GM12874 (cell line): ENCODE results near the gene MID2.

Experiments used
- CTCF ChIP-seq: IDR thresholded peaks from 2 replicates; pipeline ENCODE4 v1.5.1; 2011; ENCODE audit warnings: low read depth, mild to moderate bottlenecking, control low read depth, low read length, moderate library complexity; ENCODE audit not compliant: insufficient read depth

MID2 gene

GRCh38 chrX:107818900-107819521, 6.7 kb upstream of the MID2 start:
- TF ChIP-seq CTCF = no peak

GRCh38 chrX:107823042-107823441, 2.6 kb upstream of the MID2 start:
- TF ChIP-seq CTCF = no peak

GRCh38 chrX:107823456-107823855, 2.2 kb upstream of the MID2 start:
- no peak for TF ChIP-seq CTCF

GRCh38 chrX:107826238-107827029, 768 bp downstream of the MID2 start:
- no peak for TF ChIP-seq CTCF

GRCh38 chrX:107827030-107827831, 1.6 kb downstream of the MID2 start:
- no peak for TF ChIP-seq CTCF

GRCh38 chrX:107827852-107828251, 2.2 kb downstream of the MID2 start:
- no peak for TF ChIP-seq CTCF

- TF ChIP-seq CTCF = no peak
These were observed 4.2 kb downstream of the MID2 start for GRCh38 chrX:107829878-107830277.
